Adrenal gland (tissue), 5 donors: ENCODE data around the gene GRIK5.

ENCODE experiments used
- CTCF ChIP-seq, 6 experiments: fragments of 450-650 bp in 4 of 6; fragments of 200-600 bp in 2 of 6; sonication (generic) in 1 of 6; IDR thresholded peaks; 1 replicate in 5 of 6; 2 replicates in 1 of 6; pipeline versions ENCODE4 v1.5.1 to v1.8.0; 2016 to 2021; ENCODE audit warnings: antibody characterized with exemption in 6 of 6, mild to moderate bottlenecking in 2 of 6, moderate library complexity in 1 of 6
- POLR2A ChIP-seq, 2 donors: fragments of 450-650 bp; IDR thresholded peaks; one replicate each; pipeline ENCODE4 v1.6.1; 2017; ENCODE audit warnings: antibody characterized with exemption in 2 of 2, mild to moderate bottlenecking in 2 of 2, moderate library complexity in 1 of 2
- donor health status: DM: no; HTN: no; CAD: no.

DNA sequence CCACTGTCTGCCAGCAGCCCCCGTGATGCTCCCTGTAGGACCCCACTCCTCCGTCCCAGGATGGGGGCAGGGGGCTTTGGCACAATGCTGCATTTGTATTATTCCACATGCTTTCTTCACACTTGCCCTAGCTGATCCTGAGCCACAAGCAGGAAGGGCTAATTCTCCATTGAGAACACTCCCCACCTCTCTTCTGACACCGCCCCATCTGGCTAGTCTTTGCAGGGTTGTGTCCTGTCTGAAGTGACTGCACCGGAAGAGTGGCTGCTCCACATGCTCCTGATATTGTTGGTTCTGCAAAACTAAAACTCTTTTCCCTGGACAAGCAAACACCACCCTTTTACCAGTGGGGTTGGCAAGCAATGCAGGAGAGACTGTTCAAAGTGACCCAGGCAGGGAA lies 23.9 kb upstream of the GRIK5 start:
- TF ChIP-seq CTCF (IDR thresholded peaks at IDR 0.05) (no peak), POLR2A (IDR thresholded peaks at IDR 0.05) (no peak)
